Stimulated activated CD8-positive, alpha-beta memory T cell treated with anti-CD3 and anti-CD28 coated beads, Interleukin-7, amount 100 ng/mL, for 24 hours (primary cell): ENCODE measurements around the gene NISCH.
A peak's percentile ranks its signal among the peaks of the same experiment; 100 is the strongest.

Source experiments
- DNase-seq: peaks from one replicate; pipeline ENCODE4 v3.0.0-alpha.2; 2020; ENCODE audit warnings: low read depth

Gene NISCH

DNA sequence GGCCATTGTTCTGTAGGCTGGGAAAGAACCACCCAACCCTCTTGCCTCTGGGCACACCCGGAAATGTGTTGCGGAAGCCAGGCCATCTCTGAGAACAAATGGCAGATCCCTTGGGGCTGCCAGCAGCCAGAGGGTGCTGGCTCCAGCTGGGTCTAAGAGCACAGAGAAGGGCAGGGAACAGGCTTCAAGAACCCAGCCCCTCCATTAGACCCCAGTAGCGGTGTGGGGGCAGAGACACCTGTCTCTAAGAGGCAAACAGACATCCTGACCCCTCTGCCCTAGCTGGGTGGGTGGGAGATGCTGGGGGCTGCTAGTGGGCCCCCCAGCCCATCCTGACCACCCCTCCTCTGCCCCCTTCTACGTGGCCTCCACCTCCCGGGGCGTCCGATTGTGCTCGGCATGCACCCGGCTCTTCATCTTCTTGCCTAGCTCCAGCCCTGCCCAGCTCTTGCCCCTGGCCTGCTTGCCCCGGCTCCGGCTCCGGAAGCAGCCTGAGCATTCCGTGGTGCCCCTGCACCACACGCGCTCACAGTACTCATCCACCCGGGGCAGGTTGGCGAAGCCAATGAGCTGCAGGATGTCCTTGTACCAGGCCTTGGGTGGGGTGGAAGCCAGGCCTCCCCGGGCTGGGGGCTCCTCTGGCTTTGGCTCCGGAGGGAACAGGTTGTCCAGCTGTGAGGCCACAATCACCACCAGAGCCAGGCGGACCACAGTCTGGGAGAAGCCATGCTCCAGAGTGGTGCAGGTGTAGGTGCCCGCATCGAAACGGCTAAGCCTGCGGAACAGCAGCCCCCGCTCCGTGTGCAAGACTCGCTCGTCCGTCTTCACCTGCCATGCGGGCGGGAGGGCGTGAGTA, 19.9 kb upstream of the NISCH start:
- DNase-seq = no peak

DNA sequence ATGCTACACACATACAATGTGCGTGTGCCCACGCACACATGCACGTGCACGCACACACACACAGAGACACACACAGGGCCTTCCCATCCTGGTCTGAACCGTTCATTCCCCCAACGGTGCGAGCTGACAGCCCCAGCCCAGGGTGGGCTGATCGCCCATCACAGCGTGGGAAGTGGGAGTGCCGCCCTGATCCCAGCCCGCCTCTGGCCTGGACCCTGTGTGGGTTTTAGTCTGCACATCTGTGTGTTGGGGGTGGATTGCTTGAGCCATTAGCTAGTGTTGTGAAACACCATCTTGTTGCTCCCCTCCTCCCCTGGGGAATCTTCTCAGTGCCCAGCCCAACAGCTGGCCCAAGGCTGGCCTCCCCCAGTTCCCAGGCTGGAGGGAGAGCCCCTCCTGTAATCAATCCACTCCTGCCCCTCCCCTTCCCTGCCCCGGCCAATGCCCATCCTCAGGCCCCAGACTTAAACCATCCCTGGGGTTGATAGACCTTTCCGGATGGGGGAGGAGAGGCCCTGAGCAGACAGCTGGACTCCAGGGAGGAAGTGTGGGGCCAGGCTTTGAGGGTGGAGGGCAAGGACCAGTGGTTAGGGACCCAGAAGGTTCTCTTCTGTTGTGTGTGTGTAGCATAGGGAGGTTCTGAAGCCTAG, 18.8 kb upstream of the NISCH start:
- DNase-seq = no peak

DNA sequence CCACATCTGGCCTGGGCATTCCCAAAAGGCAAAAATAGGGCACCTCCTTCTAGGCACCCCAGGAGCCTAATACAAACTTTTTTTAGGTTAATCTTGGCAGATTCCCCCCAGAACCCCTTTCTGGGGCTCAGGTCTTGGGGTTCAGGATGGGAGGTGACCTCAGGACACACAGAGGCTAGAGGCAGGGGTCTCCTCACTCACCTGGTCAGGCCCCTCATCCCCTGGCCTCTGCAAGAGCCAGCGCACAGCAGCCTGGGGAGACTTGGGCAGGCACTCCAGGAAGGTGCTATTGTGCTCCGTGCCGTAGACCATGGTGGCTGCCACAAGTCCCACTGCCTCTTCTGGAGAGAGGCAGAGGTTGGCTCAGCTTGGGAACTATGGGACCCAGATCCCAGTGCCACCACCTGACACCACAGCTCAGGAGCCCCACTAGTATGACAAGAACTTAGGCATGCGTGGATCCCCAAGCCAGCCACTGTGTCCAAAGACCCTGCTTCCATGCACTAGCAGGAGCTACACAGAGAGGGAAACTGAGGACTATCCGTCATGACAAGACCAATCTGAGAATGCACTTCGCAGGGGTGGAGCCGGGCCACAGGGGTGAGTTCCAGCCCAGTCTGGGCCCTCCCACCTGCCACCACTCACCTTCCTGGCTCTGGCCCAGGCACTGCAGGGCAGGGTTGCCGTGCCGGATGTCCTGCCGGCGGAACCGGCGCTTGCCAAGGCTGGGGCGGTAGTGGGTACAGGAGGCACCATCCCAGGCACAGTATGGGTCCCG, 17.9 kb upstream of the NISCH start:
- no peak for DNase-seq

DNA sequence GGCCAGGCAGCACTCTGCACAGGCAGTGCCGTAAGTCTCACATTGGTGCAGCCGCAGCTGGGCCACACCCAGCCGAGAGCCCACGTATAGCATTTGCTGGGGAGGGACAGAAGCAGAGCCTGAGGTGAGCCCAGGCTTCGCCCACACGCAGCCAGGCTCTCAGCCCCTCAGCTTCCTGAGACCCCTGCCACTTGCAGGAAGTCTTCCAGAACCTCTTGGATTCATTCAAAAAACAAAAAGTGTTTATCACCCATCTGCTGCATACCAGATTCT, 17.4 kb upstream of the NISCH start:
- DNase-seq = no peak

DNA sequence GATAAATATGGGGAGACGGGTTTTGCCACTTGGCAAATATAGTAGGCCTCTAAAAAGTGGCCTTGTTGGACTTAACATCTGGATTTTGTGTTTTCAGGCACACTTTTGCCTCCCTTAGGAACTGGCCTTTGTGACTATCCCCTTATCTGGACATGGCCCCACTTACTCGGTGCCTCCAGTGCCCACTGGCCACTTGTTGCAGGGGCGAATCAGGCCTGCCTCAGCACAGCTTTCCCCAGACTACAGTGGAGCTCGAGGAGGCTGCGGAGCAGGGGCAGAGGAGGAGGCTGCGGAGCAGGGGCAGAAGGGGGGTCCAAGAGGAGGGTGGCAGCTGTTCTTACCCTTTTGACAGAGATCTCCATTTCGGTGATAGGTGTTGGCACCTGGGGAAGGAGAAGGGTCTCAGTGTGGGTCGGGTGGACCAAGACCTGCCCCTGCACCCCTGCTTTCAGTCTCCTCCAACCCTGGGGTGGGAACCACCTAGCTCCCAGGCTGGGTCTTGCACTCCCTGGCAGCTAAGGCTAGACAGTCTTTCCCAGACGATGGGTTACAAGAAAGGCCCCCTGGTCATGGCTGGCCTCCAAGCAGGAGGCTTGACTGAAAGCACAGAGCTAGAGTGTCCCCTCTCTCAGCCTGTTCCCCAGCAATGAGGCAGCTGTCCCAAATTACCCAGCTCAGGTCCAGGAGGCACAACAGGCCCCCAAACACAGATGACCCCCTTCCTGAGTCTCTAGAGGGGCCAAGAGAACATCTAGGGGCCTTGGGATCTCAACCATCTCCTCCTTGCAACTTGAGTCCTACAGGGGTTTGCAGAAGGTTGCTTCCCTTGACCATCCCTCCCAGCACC, 16.6 kb upstream of the NISCH start:
- no peak for DNase-seq

DNA sequence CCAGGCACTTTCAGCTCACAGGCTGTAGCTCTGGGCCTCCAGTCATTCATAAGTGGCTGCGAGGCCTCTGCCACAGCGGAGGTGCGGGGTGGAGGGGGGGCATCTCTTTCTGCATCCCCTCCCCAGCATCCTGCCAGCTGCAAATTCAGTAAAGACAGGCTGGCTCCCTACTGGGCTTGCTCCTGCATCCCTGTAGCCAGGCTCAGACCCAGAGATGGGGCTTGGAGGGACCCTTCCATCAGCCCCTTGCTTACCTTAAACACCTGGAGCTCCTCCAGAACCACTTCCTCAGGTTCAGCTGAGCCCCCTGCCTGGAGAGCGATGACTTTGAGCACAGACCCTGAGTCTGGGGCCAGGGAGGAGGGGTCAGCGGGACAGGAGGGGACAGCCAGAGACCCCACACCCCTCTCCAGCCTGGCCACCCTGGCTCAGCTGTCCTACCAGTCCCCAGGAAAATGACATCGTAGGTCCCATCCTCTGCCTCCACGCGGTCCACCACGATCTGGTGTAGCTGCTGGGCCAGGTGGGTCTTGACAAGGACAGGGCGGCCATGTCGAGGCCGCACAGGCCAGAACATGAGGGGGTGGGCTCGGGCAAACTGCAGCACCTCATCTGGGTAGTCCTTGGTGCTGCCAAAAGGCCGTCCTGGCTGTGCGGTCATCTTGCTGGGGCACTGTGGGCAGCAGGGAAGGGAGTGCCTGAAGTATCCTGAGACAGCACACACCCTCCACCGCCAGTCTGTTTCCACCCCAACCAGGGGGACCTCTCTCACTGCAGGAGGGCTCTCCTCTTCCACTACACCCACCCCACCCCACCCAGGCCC, 15.8 kb upstream of the NISCH start:
- no peak for DNase-seq

DNA sequence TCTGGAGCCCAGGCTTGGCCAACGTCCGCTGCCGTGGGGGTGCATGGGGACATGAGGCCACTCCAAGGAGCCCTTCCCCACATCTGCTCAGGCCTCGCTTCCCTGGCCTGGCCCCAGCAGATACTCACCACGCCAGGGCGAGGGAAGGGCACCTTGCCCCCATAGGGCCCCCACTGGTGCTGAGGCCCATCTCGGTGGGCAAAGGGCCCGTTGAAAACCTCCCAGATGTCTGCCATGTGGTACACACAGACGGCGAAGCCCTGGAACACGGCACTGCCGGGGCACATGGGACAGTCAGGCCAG, 15.2 kb upstream of the NISCH start:
- DNase-seq = no peak

DNA sequence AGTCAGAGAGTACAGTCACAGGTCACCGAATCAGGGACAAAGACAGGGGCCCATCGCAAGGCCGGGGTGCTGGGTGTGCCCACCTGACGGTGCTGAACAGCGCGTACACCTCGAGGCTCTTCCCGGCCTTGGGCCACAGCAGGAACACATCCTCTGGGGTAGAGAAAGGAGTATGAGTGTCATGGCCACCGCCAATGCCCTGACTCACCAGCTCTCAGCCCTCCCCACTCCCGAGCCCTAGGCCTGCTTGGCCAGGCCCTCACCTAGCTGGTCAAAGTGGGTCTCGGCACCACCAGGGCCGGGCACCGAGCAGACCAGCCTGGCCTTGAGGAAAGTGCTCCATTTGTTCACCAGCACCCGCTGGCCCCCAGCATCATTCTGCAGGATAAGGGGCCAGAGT, 14.7 kb upstream of the NISCH start:
- no peak for DNase-seq

DNA sequence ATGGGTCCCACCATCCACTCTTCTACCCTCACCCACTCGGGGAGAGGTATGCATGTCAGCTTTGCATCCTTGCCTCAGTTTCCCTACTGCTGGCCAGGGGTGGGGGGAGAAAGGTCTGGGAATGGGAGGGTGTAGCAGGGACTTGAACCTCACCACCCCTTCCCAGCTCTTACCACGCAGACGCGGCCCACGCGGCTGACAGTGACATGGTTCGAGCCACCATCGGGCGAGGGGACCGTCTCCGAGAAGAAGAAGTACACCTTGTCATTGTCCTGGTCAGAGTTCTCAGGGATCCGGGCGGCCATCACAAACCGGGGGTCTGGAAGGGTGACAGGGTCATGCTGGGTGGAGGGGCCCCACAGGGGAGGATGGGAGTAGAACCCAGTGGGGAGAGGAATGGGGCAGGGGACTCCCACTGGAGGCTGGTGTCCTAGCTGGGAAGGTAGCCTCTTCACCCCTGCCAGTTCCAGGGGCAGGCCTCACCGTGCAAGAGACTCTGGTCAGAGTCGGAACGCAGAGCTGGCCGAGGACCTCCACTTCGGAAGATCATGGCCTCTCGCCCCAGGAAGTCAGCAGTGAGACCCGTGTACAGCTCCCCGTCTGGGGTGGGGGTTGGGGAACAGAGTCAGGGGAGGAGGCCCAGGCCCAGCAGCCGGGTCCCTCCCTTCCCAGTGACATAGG, 14.2 kb upstream of the NISCH start:
- no peak for DNase-seq

DNA sequence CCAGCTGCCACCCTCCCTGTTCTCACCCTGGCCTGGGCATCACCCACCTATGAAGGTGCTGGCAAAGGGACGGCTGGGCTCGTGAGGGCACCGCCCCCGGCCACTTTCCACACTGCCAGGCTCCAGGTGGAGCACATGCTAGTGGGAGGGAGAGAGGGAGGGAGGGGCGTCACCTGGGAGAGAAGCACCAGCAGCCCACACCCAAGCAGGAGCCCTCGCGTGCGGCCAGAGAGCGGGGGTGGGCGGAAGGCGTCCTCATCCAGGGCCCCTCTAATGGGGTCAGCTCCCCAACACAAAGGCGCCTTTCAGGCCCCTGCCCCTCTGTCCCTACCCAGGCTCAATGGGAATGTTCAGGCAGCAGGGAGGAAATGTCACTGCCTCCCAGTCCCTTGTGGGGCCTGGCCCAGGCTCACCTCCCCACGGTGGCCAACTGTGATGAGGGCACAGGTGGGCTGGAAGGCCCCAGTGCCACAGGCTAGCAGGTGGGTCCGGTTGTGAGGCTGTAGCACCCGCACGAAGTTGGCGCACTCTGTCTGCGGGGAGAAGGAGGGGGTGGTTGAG, 13.6 kb upstream of the NISCH start:
- DNase-seq = no peak

DNA sequence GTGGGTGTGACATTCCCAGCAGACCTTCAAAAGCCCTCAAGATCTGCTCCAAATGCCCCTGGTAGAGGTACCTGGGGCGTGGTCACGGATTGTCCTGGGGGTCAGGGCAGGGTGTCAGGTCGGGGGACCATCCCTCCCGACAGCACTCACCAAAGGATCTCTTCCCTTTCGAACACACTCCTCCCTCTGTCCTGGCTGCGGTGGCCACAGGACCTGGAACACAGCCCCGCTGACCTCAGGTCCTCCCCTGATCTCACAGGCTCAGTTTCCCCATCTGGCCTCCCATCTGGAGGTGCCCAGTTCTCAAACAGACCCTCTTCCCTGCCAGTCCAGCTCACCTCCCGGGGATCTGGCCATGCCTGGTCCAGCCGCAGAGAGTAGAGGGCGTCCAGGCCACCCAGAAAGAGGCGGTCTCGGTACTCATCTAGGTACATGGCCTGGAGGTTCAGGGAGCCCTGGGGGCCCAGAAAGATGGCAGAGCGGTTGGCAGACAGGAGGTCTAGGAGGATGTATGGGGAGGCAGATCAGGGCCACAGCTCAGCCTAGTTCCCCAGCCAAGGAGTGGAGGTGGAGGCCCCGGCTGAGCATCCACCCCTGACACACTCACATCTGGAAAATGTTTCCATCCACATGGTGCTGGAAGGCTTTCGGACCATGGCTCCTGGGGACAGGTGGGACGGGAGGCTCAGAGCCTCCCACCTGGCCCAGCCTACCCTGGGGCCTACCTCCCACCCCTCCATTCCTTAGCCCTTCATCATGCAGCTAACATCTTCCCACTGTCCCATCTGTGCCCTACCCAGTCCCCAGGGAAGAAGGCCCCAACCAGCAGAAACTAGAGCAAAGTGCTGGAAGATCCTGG, 12.8 kb upstream of the NISCH start:
- DNase-seq = no peak

DNA sequence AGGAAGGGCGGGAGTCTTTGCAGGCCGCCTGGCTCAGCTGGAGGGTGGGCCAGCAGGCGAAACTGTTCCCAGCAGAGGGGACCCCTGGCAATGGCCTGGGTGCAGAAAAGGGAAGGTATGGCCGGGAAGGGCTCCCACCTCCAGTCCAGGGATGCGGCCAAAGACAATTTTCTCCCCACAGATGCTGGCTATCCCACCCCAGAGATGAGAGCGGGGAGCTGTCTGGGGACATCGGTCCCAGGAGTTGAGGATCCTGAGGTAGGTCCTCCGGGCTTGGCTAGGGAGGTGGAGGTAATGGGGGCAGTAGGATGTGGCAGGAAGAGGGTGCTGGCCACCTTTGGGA, 12.2 kb upstream of the NISCH start:
- no peak for DNase-seq

DNA sequence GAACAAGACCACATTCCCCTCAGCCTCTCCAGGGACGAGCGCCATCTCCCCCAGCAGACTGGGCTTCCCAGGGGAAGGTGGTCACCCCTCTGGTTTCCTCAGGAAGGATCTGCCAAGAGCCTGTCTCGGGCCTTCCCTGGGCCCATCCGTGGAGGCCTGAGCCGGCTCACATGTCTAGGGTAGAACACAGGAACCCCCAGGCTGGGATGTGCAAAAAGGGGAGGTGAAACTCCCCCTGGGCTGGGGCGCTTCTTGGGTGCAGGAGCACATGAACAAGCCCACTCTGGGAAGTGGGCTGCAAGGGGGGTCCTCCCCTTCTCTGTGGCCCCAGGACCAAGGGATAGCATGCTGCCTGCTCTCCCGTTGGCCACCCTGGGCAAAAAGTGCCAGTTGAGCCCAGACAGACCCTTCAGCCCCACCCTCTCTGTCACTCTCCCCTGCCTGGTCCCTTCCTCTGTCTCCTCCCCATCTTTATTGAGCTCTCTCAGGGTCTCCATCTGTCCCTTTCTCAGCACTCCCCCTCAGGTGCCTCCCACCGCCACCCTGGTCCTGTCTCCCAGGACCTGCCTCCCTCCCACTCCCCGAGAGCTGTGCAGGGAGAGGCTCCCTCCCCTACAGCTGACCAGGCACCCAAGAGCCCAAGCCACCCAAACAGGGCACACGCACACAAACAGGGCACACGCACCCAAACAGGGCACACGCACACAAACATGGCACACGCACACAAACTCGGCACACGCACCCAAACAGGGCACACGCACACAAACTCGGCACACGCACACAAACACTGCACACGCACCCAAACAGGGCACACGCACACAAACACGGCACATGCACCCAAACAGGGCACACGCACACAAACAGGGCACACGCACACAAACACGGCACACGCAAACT, 11.4 kb upstream of the NISCH start:
- no peak for DNase-seq

DNA sequence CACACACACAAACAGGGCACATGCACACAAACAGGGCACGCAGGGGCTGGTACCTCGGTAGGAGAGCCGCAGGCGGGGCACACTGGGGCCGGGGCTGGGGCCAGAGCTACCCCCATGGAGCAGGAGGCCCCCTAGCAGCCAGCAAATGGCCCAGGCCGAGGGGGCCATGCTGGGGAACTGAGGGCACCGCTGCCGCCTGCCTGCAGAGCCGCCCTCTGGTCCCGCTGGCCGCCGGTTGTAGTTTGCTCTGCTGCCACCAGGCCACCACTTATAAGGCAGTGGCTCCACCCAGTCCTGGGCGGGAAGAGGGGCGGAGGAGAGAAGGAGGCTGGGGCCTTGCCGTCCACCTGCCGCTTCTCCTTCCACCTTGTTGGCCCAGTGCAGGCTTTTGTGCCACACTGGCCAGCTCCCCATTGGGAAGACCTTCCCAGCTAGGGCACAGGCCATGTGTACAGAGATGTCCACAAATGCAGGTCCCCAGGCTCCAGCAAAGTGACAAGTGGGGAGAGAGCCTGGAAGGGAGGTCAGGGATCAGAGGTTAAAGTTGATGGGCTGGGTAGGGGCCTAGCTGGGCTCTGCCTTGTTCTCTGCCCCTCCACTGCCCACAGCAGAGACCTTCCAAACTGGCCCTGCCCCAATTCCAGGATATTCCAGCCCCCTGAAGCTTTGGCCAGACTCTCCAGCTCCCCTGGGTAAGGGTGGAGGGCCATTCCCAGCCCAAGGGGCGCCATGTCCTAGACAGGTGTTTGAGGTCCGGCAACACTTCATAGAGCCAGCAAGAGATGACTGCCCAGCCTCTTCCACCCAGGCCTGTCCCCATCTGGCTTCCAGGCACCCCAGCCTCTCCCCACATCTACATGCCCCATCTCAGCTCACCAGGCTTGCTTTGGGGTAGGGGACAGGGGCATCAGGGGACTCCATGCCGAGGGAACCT, 10.3 kb upstream of the NISCH start, which contains the start of gene SEMA3G:
TSS of gene SEMA3G (minus strand) at position 244 of the 934 bp plus-strand sequence. CDS start at position 168, 76 bp downstream.
- DNase-seq = peak; percentile 59

DNA sequence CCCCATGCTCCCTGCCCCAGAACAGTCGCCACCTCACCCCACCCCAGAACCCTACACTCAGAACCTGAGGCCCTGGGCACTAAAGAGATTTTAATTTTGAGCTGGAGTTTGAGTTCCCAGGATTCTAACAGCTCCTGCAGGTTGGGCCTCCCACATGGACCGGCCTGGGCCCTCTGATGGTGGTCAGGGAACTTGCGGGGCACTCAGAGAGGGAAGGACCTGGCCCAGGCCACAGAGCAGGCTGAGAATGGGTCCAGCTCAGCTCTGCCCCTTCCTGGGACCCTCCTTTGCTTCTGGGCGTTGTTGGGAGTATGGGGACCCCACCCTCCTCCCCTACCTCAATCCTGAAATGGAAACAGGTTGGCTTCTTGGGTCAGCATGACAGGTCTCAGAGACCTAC, 9.4 kb upstream of the NISCH start:
- DNase-seq = no peak

DNA sequence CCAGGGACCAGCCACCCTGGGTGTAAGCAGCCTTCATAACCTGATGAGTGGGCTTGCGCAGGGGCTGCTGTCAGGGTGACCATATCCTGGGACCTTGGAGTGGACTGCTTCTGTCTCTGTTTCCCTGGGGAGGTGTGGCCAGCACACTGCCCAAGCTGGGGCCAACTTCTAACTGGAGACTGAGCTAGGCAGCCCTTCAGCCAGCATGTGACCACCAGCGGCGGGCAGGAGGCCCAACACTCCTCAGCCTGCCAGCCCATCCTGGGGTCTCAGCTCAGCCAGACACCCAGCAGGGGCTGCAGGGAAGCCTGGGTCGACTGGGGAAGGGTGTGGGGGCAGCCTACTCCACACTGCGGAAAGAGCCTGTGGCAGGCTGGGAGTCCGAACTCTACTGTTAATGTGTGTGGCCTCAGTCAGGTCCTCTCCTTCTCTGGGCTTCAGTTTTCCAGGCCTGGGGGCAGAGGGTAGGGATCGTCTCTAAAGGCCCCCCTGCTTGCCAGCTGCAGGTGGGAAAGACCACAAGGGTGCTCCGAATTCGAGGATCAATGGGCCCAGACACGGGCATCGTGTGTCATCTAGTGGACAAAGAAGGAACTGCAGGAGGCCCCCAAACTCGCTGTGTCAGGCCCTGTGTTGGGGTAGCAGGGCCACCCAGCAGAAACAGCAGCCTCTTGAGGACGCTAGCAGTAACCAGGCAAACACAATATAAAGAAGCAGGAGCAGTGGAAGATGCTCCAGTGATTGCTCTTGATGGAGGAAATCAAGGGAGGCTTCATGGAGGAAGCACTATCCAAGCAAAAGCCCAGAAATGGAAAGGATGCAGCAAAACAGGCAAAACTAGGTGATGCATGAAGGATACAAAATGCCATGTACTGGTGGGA, 8.5 kb upstream of the NISCH start:
- DNase-seq = peak; percentile 55
